HG02840 (cell line): ENCODE data around the gene NAP1L4.
A peak's percentile ranks its signal among the peaks of the same experiment; 100 is the strongest.
"Not testable (repeated sequence)": the region's sequence is repeated elsewhere in the genome, so short reads cannot be mapped to it uniquely, and the experiment has no call there.

Source experiments
- ATAC-seq: cut with Tn5 transposase; IDR thresholded peaks from one replicate; pipeline ENCODE4 v1.9.1; 2021; ENCODE audit warnings: mild to moderate bottlenecking, moderate library complexity, moderate number of reproducible peaks; ENCODE audit not compliant: unreplicated experiment, low FRiP score

Gene NAP1L4

GRCh38 chr11:2911785-2912391, 80.2 kb downstream of the NAP1L4 start:
- ATAC-seq = no peak

- no peak for ATAC-seq
Observed at GRCh38 chr11:2911088-2911784, 80.9 kb downstream of the NAP1L4 start.

GRCh38 chr11:2910401-2910955, 81.7 kb downstream of the NAP1L4 start:
- no peak for ATAC-seq

- no peak for ATAC-seq
Observed at GRCh38 chr11:2909133-2909902, 82.8 kb downstream of the NAP1L4 start.

- no peak for ATAC-seq
Observed at GRCh38 chr11:2908130-2908529, 84.0 kb downstream of the NAP1L4 start.

GRCh38 chr11:2905299-2905698, 86.8 kb downstream of the NAP1L4 start:
- not testable (repeated sequence) for ATAC-seq

GRCh38 chr11:2904153-2905052, 87.7 kb downstream of the NAP1L4 start:
- no peak for ATAC-seq

GRCh38 chr11:2903672-2904011, 88.5 kb downstream of the NAP1L4 start:
- no peak for ATAC-seq

GRCh38 chr11:2902784-2903671, 89.1 kb downstream of the NAP1L4 start:
- ATAC-seq = no peak

GRCh38 chr11:2901854-2902783, 90.0 kb downstream of the NAP1L4 start:
- ATAC-seq = peak; percentile 95

- ATAC-seq = no peak
Observed at GRCh38 chr11:2901196-2901796, 90.8 kb downstream of the NAP1L4 start.

GRCh38 chr11:2899080-2899783, 92.9 kb downstream of the NAP1L4 start:
- ATAC-seq = no peak

- no peak for ATAC-seq
Observed at GRCh38 chr11:2898366-2899079, 93.6 kb downstream of the NAP1L4 start.

GRCh38 chr11:2897048-2897447, 95.1 kb downstream of the NAP1L4 start:
- no peak for ATAC-seq

- ATAC-seq = no peak
Observed at GRCh38 chr11:2896047-2896446, 96.1 kb downstream of the NAP1L4 start.
